Gastrocnemius medialis (tissue), 4 donors: ENCODE results near the gene MRPL40. TPM values are rescaled to one million over a fixed set of nuclear protein-coding genes. Genes with fewer than 3 reads are reported as not detected.

Experiments
- ATAC-seq, 2 donors: fragments of 150-250 bp; one replicate each; pipeline ENCODE4 v1.9.1; 2016
- DNase-seq, 2 donors: peaks; one replicate each; pipeline ENCODE4 v3.0.0-alpha.2; 2019
- H3K27ac ChIP-seq, 4 donors: fragments of 200-600 bp; sonication (generic); 1 replicate in 1 of 4; 2 replicates in 3 of 4; pipeline ENCODE4 v1.5.1; 2016 to 2018; ENCODE audit warnings: mild to moderate bottlenecking in 2 of 4, moderate library complexity in 1 of 4
- H3K27me3 ChIP-seq, 3 donors: fragments of 200-600 bp; sonication (generic) in 2 of 3; 1 replicate in 1 of 3; 2 replicates in 2 of 3; pipeline versions ENCODE4 v1.5.1 to v1.6.0; 2016 to 2019; ENCODE audit warnings: mild to moderate bottlenecking in 1 of 3, moderate library complexity in 1 of 3
- H3K36me3 ChIP-seq, 2 donors: fragments of 200-600 bp; sonication (generic) in 1 of 2; one replicate each; pipeline ENCODE4 v1.5.1; 2017 to 2018
- H3K4me1 ChIP-seq, 2 donors: fragments of 200-600 bp; sonication (generic) in 1 of 2; one replicate each; pipeline ENCODE4 v1.5.1; 2016 to 2017; ENCODE audit warnings: mild to moderate bottlenecking in 2 of 2
- H3K4me3 ChIP-seq, 4 donors: fragments of 200-600 bp; sonication (generic) in 3 of 4; 1 replicate in 1 of 4; 2 replicates in 3 of 4; pipeline ENCODE4 v1.5.1; 2016 to 2019; ENCODE audit warnings: mild to moderate bottlenecking in 2 of 4
- H3K9me3 ChIP-seq, 3 donors: fragments of 200-600 bp; sonication (generic) in 2 of 3; 1 replicate in 1 of 3; 2 replicates in 2 of 3; pipeline ENCODE4 v1.5.1; 2016 to 2019
- CTCF ChIP-seq, 5 experiments: fragments of 450-650 bp in 3 of 5; fragments of 200-600 bp in 2 of 5; sonication (generic) in 2 of 5; IDR thresholded peaks in 4 of 5; conservative IDR thresholded peaks in 1 of 5; 1 replicate in 4 of 5; 2 replicates in 1 of 5; pipeline ENCODE4 v1.5.1; 2016 to 2019; ENCODE audit warnings: antibody characterized with exemption in 5 of 5, mild to moderate bottlenecking in 3 of 5, moderate library complexity in 3 of 5
- POLR2A ChIP-seq, 2 donors: fragments of 450-650 bp; IDR thresholded peaks; one replicate each; pipeline ENCODE4 v1.6.1; 2017; ENCODE audit warnings: antibody characterized with exemption in 2 of 2, mild to moderate bottlenecking in 2 of 2, moderate library complexity in 2 of 2
- in situ Hi-C, 4 donors: fragments of 200-750 bp; cut with MboI; loops; one replicate each; pipeline versions ENCODE4 v1.15.0 to v1.8.0; 2017; ENCODE audit warnings: low sequenced_read_pairs in 4 of 4
- intact Hi-C: fragments of 100-400 bp; cut with DNase I; formaldehyde crosslinking; loops from one replicate; pipeline ENCODE4 v1.15.1; 2023; ENCODE audit warnings: low total_unique reads
- total RNA-seq, 4 donors: library from RNA; depleted of rRNA; stranded (reverse); fragments of >200 nt; gene quantifications; one replicate each; pipeline versions ENCODE4 v1.1.0 to v1.2.3, GENCODE V29; 2016

Gene MRPL40
- total RNA-seq, 4 donors from 2014 or later, result 53.8 to 75.1 (median 61.5) TPM

DNA sequence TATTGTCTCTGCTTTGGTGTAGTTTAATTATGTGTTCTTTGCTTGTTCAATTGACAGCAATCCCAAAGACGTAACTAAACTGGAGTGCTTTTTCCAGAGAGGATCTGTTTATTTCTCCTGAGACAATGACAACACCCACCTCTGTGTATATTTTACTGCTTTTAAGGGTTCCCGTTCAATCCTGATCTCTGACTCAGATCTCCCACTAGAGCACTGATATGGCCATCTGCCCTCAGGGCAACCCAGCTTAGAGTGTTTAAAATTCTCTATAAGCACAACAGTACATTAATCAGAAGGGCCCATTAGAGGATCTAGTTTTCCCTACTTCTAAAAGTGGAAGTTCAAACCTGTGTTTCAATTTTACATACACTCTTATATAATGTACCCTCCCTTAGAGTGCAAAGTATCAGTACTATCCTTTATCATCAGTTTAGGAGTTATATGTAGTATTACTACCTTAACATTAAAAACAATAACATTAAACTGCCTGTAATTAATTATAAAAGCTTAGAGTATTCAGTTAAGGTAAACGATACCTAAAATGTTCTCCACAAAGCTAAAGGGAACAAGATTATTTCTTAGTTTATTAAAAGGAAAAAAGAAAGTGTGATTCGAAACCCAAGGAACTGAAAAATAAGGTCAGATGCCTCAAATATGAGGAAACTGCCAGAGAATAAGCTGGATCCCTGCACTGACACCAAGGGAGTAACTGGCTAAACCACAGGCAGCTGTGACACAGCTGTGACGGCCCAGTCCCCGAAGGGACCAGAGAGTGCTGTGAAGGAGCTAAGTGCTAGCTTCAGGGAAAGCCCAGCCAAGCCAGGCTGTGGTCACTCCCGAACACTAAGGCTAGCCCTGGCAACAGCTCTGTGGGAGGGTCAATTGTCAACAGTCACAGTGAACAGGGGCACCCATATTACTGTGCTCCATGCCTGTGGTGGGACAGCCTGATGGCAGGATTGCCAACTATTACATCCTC, 31.4 kb downstream of the MRPL40 start:
- TF ChIP-seq CTCF (IDR thresholded peaks at IDR 0.05 in 4 of 5, conservative IDR thresholded peaks at IDR 0.05 in 1 of 5) (no peak), POLR2A (IDR thresholded peaks at IDR 0.05) (no peak)
- Histone ChIP-seq H3K27me3 (no peaks in the 10 kb centered on the region), H3K9me3 (no peaks in the 10 kb centered on the region), H3K4me3 (no peak overlapping the region), H3K27ac (peak overlapping the region in 3 of 4 donors; percentile 3 to 16 (median 7)), H3K4me1 (no peaks in the 10 kb centered on the region), H3K36me3 (peaks cover 0 to 95% of the 10 kb centered on the region in 2 donors)
- intact Hi-C loops, result no loop called here
- in situ Hi-C loops, result loop anchor here in 1 of 4 donors (25.0 kb wide), 1 partner anchor 276 kb away; the partner anchor contains the start of gene SLC25A1
- ATAC-seq (peak in 1 of 2 donors; percentile 63), DNase-seq (peak in 1 of 2 donors; percentile 66)

GRCh38 chr22:19464546-19464945, 32.2 kb downstream of the MRPL40 start:
- Histone ChIP-seq H3K27me3 (no peaks in the 10 kb centered on the region), H3K4me1 (no peaks in the 10 kb centered on the region), H3K27ac (no peak overlapping the region), H3K36me3 (peaks cover 0 to 96% of the 10 kb centered on the region in 2 donors), H3K9me3 (no peaks in the 10 kb centered on the region), H3K4me3 (no peak overlapping the region)
- intact Hi-C loops (no loop called here), in situ Hi-C loops (loop anchor here in 1 of 4 donors (25.0 kb wide), 1 partner anchor 277 kb away; the partner anchor contains the start of gene SLC25A1)
- no peak for ATAC-seq
- no peak for DNase-seq
- TF ChIP-seq CTCF (IDR thresholded peaks at IDR 0.05 in 4 of 5, conservative IDR thresholded peaks at IDR 0.05 in 1 of 5), result no peak

GRCh38 chr22:19464975-19465374, 32.6 kb downstream of the MRPL40 start:
- H3K36me3 ChIP-seq, result peaks cover 0 to 100% of the 10 kb centered on the region in 2 donors
- in situ Hi-C loops, result loop anchor here in 1 of 4 donors (25.0 kb wide), 1 partner anchor 278 kb away; the partner anchor contains the start of gene SLC25A1

GRCh38 chr22:19466126-19466716, 33.9 kb downstream of the MRPL40 start:
- no peak for TF ChIP-seq POLR2A (IDR thresholded peaks at IDR 0.05)
- no peak for TF ChIP-seq CTCF (IDR thresholded peaks at IDR 0.05 in 4 of 5, conservative IDR thresholded peaks at IDR 0.05 in 1 of 5)
- no peak overlapping the region for H3K4me3 ChIP-seq
- H3K4me1 ChIP-seq, result no peaks in the 10 kb centered on the region
- no peaks in the 10 kb centered on the region for H3K27me3 ChIP-seq
- ATAC-seq (no peak), DNase-seq (no peak)
- intact Hi-C loops (no loop called here), in situ Hi-C loops (loop anchor here in 1 of 4 donors (25.0 kb wide), 1 partner anchor 279 kb away; the partner anchor contains the start of gene SLC25A1)
- no peaks in the 10 kb centered on the region for H3K9me3 ChIP-seq
- H3K27ac ChIP-seq, result no peak overlapping the region
- H3K36me3 ChIP-seq, result peaks cover 0 to 100% of the 10 kb centered on the region in 2 donors

More at GRCh38 chr22:19464975-19465374, 32.6 kb downstream of the MRPL40 start:
- ATAC-seq (no peak), DNase-seq (no peak)
- no peak overlapping the region for H3K27ac ChIP-seq
- intact Hi-C loops, result no loop called here
- no peaks in the 10 kb centered on the region for H3K4me1 ChIP-seq
- no peaks in the 10 kb centered on the region for H3K27me3 ChIP-seq
- no peaks in the 10 kb centered on the region for H3K9me3 ChIP-seq
- TF ChIP-seq POLR2A (IDR thresholded peaks at IDR 0.05) (no peak), CTCF (IDR thresholded peaks at IDR 0.05 in 4 of 5, conservative IDR thresholded peaks at IDR 0.05 in 1 of 5) (no peak)
- no peak overlapping the region for H3K4me3 ChIP-seq
